Measurements from ENCODE around the gene NANOS1.

GRCh38 chr10:119022846-119023552, 6.5 kb upstream of the NANOS1 start:
- no peak for TF ChIP-seq HOXB5 (CRISPR knock-in tag; IDR thresholded peaks at IDR 0.05)
- no peak for TF ChIP-seq CTCF (IDR thresholded peaks at IDR 0.05)
- TF ChIP-seq PHF8 (IDR thresholded peaks at IDR 0.05; ENCODE audit: borderline replicate concordance, low read depth), result no peak
- no peak for TF ChIP-seq BHLHE40 (IDR thresholded peaks at IDR 0.05; ENCODE audit: low read depth, low read length)
- TF ChIP-seq POLR2A (IDR thresholded peaks at IDR 0.05; ENCODE audit: low read length), result no peak
- TF ChIP-seq REST (IDR thresholded peaks at IDR 0.05), result no peak
- TF ChIP-seq MAFK (IDR thresholded peaks at IDR 0.05; ENCODE audit: partially characterized antibody), result no peak
- no peak for TF ChIP-seq EP300 (IDR thresholded peaks at IDR 0.05)
- no peak for TF ChIP-seq NPAS2 (CRISPR knock-in tag; IDR thresholded peaks at IDR 0.05; ENCODE audit: borderline replicate concordance)
- no peak for TF ChIP-seq USF2 (IDR thresholded peaks at IDR 0.05)

Data from A549 (cell line).